Hepatocyte (in vitro differentiated cells): ENCODE data around the gene IRF3. TPM values are rescaled to one million over a fixed set of nuclear protein-coding genes. Genes with fewer than 3 reads are reported as not detected.

ENCODE experiments used
- DNase-seq: peaks from one replicate; pipeline ENCODE4 v3.0.0-alpha.2; 2016; ENCODE audit warnings: low spot score
- H2AFZ ChIP-seq: fragments of 200-600 bp; sonication (generic); 2 replicates; pipeline ENCODE4 v1.6.0; 2016; ENCODE audit warnings: antibody characterized with exemption, mild to moderate bottlenecking
- H3K27ac ChIP-seq: fragments of 200-600 bp; sonication (generic); 2 replicates; pipeline ENCODE4 v1.5.1; 2016; ENCODE audit warnings: mild to moderate bottlenecking
- H3K27me3 ChIP-seq: fragments of 200-600 bp; sonication (generic); 2 replicates; pipeline ENCODE4 v1.6.1; 2016
- H3K36me3 ChIP-seq: fragments of 200-600 bp; sonication (generic); replicated peaks from 2 replicates; pipeline ENCODE4 v1.5.1; 2016; ENCODE audit warnings: low read depth; ENCODE audit not compliant: insufficient read depth
- H3K4me1 ChIP-seq: fragments of 200-600 bp; sonication (generic); 2 replicates; pipeline ENCODE4 v1.5.1; 2016; ENCODE audit warnings: mild to moderate bottlenecking, moderate library complexity; ENCODE audit not compliant: insufficient read depth
- H3K4me2 ChIP-seq: fragments of 200-600 bp; sonication (generic); 2 replicates; pipeline ENCODE4 v1.6.0; 2016
- H3K4me3 ChIP-seq: fragments of 200-600 bp; sonication (generic); 2 replicates; pipeline ENCODE4 v1.5.1; 2016; ENCODE audit warnings: mild to moderate bottlenecking
- H3K79me2 ChIP-seq: fragments of 200-600 bp; sonication (generic); 2 replicates; pipeline ENCODE4 v1.6.0; 2017; ENCODE audit warnings: mild to moderate bottlenecking
- H3K9me2 ChIP-seq: fragments of 200-600 bp; sonication (generic); replicated peaks from 2 replicates; pipeline ENCODE4 v1.6.0; 2017; ENCODE audit warnings: mild to moderate bottlenecking; ENCODE audit not compliant: insufficient read depth
- H3K9me3 ChIP-seq: fragments of 200-600 bp; sonication (generic); 2 replicates; pipeline ENCODE4 v1.5.1; 2016; ENCODE audit warnings: low read depth, mild to moderate bottlenecking
- H4K20me1 ChIP-seq: fragments of 200-600 bp; sonication (generic); 2 replicates; pipeline ENCODE4 v1.6.0; 2016; ENCODE audit warnings: mild to moderate bottlenecking; ENCODE audit not compliant: insufficient read depth, poor library complexity, severe bottlenecking
- EZH2 ChIP-seq: fragments of 200-600 bp; sonication (generic); IDR thresholded peaks from 2 replicates; pipeline ENCODE4 v1.6.1; 2016; ENCODE audit warnings: antibody characterized with exemption, mild to moderate bottlenecking, borderline replicate concordance
- EZH2phosphoT487 ChIP-seq: fragments of 200-600 bp; sonication (generic); IDR thresholded peaks from one replicate; pipeline ENCODE4 v1.6.1; 2018; ENCODE audit warnings: antibody characterized with exemption, mild to moderate bottlenecking, low read depth, moderate library complexity; ENCODE audit not compliant: unreplicated experiment, severe bottlenecking
- WGBS: methylation state at CpG from one replicate; pipeline ENCODE4 v1.1.6; 2016; ENCODE audit warnings: low lambda C conversion rate; ENCODE audit errors: missing lambda C conversion rate; 5-methylcytosine and 5-hydroxymethylcytosine counted together
- polyA plus RNA-seq: library from polyadenylated mRNA; unstranded; fragments of >200 nt; fragmentation: Nextera tagmentation; extraction: Ambion mirVana; gene quantifications from 2 replicates; pipeline ENCODE4 v1.2.1, GENCODE V29; 2016
- total RNA-seq: library from RNA; depleted of rRNA; stranded (reverse); fragments of >200 nt; gene quantifications from 2 replicates; pipeline ENCODE4 v1.2.3, GENCODE V29; 2014
- TF ChIP-seq, protein P1 (sequence below): fragments of 200-600 bp; sonication (generic); IDR thresholded peaks from 2 replicates; pipeline ENCODE4 v1.5.1; 2016; ENCODE audit warnings: antibody characterized with exemption, mild to moderate bottlenecking; ENCODE audit not compliant: poor library complexity

IRF3 gene
- total and polyA plus RNA-seq, 2 experiments from 2014 or later = 38.8 to 55.6 TPM

DNA sequence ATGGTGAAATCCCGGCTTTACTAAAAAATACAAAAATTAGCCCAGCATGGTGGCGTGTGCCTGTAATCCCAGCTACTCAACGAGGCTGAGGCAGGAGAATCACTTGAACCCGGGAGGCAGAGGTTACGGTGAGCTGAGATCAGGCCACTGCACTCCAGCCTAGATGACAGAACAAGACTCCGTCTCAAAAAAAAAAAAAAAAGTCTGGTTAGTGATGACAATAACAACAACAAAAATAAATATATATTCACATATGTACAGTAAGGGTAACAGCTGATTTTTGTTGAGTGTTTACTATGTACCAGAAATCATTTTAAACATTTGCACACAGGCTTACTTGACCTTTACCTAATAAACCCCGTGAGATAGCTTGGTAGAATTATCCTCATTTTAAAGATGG is 48.7 kb downstream of the IRF3 start:
- Histone ChIP-seq H2AFZ (no peak overlapping the region), H4K20me1 (peaks cover 20% of the 10 kb centered on the region), H3K4me2 (no peak overlapping the region), H3K9me2 (no peaks in the 10 kb centered on the region), H3K27me3 (no peaks in the 10 kb centered on the region), H3K27ac (no peak overlapping the region), H3K4me1 (no peaks in the 10 kb centered on the region), H3K4me3 (no peak overlapping the region), H3K36me3 (no peaks in the 10 kb centered on the region), H3K9me3 (no peaks in the 10 kb centered on the region), H3K79me2 (peaks cover 31% of the 10 kb centered on the region)
- TF ChIP-seq, protein P1, sequence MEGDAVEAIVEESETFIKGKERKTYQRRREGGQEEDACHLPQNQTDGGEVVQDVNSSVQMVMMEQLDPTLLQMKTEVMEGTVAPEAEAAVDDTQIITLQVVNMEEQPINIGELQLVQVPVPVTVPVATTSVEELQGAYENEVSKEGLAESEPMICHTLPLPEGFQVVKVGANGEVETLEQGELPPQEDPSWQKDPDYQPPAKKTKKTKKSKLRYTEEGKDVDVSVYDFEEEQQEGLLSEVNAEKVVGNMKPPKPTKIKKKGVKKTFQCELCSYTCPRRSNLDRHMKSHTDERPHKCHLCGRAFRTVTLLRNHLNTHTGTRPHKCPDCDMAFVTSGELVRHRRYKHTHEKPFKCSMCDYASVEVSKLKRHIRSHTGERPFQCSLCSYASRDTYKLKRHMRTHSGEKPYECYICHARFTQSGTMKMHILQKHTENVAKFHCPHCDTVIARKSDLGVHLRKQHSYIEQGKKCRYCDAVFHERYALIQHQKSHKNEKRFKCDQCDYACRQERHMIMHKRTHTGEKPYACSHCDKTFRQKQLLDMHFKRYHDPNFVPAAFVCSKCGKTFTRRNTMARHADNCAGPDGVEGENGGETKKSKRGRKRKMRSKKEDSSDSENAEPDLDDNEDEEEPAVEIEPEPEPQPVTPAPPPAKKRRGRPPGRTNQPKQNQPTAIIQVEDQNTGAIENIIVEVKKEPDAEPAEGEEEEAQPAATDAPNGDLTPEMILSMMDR = no peak
- no peak for TF ChIP-seq EZH2
- no peak for TF ChIP-seq EZH2phosphoT487
- DNase-seq = no peak
- WGBS = 95% methylated on average over 7 of the region's 7 CpGs

DNA sequence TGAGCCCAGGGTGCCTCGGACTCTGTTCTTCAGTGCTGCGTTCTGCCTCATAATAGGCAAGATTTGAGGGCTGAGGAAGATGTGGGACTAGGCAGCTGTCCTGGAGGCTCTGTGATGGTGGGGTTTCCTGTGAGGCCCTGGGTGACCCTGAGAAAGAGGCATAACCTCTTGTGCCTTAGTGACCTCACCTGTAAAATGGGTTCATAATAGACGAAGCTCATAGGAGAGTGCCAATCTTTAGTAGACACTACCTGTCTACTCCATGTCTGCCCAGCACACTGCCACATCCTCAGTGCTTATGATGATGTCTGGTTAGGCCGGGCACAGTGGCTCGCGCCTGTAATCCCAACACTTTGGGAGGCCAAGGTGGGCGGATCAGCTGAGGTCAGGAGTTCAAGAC is 49.1 kb downstream of the IRF3 start:
- no peak overlapping the region for H3K4me3 ChIP-seq
- DNase-seq = no peak
- peaks cover 33% of the 10 kb centered on the region for H3K79me2 ChIP-seq
- no peaks in the 10 kb centered on the region for H3K4me1 ChIP-seq
- no peaks in the 10 kb centered on the region for H3K9me2 ChIP-seq
- H2AFZ ChIP-seq = no peak overlapping the region
- no peaks in the 10 kb centered on the region for H3K36me3 ChIP-seq
- H3K4me2 ChIP-seq = no peak overlapping the region
- no peaks in the 10 kb centered on the region for H3K9me3 ChIP-seq
- no peak overlapping the region for H3K27ac ChIP-seq
- WGBS = 98% methylated on average over 7 of the region's 7 CpGs
- H4K20me1 ChIP-seq = peaks cover 20% of the 10 kb centered on the region
- TF ChIP-seq EZH2 = no peak
- TF ChIP-seq EZH2phosphoT487 = no peak
- TF ChIP-seq, protein P1 = no peak
- no peaks in the 10 kb centered on the region for H3K27me3 ChIP-seq

DNA sequence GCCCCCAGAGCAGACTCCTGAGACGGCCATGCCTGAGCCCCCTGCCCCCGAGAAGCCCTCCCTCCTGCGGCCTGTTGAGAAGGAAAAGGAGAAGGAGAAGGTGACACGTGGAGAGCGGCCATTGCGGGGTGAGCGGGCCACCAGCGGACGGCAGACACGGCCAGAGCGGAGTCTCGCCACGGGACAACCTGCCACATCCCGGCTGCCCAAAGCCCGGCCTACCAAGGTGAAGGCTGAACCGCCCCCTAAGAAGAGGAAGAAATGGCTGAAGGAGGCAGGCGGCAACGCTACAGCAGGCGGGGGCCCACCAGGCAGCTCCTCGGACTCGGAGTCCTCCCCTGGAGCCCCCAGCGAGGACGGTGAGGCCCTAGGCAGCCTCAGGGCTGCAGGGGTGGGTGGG is 49.8 kb downstream of the IRF3 start:
- no peaks in the 10 kb centered on the region for H3K9me3 ChIP-seq
- peaks cover 39% of the 10 kb centered on the region for H3K79me2 ChIP-seq
- H3K4me2 ChIP-seq = no peak overlapping the region
- TF ChIP-seq EZH2phosphoT487 = no peak
- TF ChIP-seq, protein P1 = no peak
- TF ChIP-seq EZH2 = no peak
- H3K4me1 ChIP-seq = no peaks in the 10 kb centered on the region
- H2AFZ ChIP-seq = no peak overlapping the region
- 98% methylated on average over 23 of the region's 23 CpGs for WGBS
- no peaks in the 10 kb centered on the region for H3K27me3 ChIP-seq
- H3K9me2 ChIP-seq = no peaks in the 10 kb centered on the region
- H3K36me3 ChIP-seq = no peaks in the 10 kb centered on the region
- H4K20me1 ChIP-seq = peaks cover 20% of the 10 kb centered on the region
- no peak overlapping the region for H3K4me3 ChIP-seq
- H3K27ac ChIP-seq = no peak overlapping the region
- DNase-seq = no peak

DNA sequence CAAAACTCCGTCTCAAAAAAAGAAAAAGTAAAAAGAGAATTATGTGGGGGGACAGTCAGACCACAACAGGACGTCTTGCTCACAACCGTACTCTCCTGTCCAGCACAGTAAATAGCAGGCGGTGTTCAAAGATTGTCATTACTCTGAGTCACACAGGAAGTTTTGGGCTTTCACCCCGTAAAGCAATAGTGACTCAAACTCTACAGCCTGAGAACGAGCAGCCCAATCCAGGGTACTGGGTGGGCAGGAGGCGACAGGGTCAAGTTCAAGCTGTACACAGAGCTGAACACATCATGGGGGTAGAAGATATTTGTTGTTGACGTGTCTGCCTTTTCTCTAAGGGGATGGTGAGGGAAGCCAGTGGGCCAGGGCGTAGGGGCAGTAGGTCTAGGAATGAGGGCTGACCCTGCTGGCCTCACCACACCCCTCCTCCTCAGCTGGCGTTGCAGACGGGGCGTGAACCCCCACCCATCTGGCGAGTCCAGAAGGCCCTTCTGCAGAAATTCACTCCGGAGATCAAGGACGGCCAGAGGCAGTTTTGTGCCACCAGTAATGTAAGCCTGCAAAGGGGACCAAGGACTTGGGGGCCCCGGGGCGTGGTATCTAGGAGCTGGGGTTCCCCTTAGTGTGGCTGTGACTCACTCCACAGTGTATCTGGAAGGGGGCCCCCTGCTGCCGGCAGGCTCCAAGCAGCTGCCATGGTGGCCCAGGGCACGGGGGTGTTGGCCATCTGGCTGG is 51.4 kb downstream of the IRF3 start:
- peaks cover 25% of the 10 kb centered on the region for H4K20me1 ChIP-seq
- WGBS = 85% methylated on average over 19 of the region's 19 CpGs
- TF ChIP-seq, protein P1 = no peak
- TF ChIP-seq EZH2phosphoT487 = no peak
- no peak for TF ChIP-seq EZH2
- H3K27me3 ChIP-seq = no peaks in the 10 kb centered on the region
- peak overlapping the region; percentile 79 for H3K27ac ChIP-seq
- H3K9me2 ChIP-seq = no peaks in the 10 kb centered on the region
- H3K4me1 ChIP-seq = no peaks in the 10 kb centered on the region
- peaks cover 55% of the 10 kb centered on the region for H3K79me2 ChIP-seq
- H3K36me3 ChIP-seq = no peaks in the 10 kb centered on the region
- no peaks in the 10 kb centered on the region for H3K9me3 ChIP-seq
- no peak overlapping the region for H3K4me3 ChIP-seq
- peak overlapping the region; percentile 17 for H3K4me2 ChIP-seq
- DNase-seq = no peak
- H2AFZ ChIP-seq = no peak overlapping the region
